Breast epithelium (tissue), 3 donors: Measurements from ENCODE around the gene ZNF785.

Experiments used
- POLR2A ChIP-seq: fragments of 450-650 bp; IDR thresholded peaks from one replicate; pipeline ENCODE4 v1.6.1; 2016; ENCODE audit warnings: antibody characterized with exemption, mild to moderate bottlenecking, moderate library complexity
- POLR2AphosphoS5 ChIP-seq, 3 donors: sonication (generic); formaldehyde crosslinking; IDR thresholded peaks; one replicate each; pipeline ENCODE4 v1.6.1; 2017; ENCODE audit warnings: antibody characterized with exemption in 3 of 3
- TF ChIP-seq, protein P1 (sequence below), 3 donors: fragments of 450-650 bp; IDR thresholded peaks; one replicate each; pipeline ENCODE4 v1.5.1; 2016 to 2017; ENCODE audit warnings: antibody characterized with exemption in 3 of 3, mild to moderate bottlenecking in 3 of 3, moderate library complexity in 3 of 3

DNA sequence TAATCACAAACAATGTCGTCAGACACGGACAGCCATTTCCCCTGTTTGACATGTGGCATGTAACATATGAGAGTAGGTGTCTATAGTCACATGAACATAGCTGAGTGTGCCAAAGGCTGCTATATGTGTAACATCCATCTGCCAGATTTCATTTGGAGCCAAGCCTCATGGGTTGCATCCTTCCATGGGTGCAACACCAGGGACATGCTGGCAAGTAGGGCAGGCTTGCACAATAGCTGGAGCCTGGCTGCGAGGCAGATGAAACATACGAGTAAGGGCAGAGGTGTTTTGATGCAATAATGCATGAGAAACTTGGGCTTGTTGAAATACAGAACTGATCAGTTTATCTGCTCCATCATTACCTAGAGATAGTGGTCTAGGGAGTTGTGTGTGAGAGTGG lies 33.7 kb upstream of the ZNF785 start:
- TF ChIP-seq, protein P1, sequence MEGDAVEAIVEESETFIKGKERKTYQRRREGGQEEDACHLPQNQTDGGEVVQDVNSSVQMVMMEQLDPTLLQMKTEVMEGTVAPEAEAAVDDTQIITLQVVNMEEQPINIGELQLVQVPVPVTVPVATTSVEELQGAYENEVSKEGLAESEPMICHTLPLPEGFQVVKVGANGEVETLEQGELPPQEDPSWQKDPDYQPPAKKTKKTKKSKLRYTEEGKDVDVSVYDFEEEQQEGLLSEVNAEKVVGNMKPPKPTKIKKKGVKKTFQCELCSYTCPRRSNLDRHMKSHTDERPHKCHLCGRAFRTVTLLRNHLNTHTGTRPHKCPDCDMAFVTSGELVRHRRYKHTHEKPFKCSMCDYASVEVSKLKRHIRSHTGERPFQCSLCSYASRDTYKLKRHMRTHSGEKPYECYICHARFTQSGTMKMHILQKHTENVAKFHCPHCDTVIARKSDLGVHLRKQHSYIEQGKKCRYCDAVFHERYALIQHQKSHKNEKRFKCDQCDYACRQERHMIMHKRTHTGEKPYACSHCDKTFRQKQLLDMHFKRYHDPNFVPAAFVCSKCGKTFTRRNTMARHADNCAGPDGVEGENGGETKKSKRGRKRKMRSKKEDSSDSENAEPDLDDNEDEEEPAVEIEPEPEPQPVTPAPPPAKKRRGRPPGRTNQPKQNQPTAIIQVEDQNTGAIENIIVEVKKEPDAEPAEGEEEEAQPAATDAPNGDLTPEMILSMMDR (IDR thresholded peaks at IDR 0.05): no peak
- TF ChIP-seq POLR2AphosphoS5 (IDR thresholded peaks at IDR 0.05): no peak
- no peak for TF ChIP-seq POLR2A
